Measurements from ENCODE around the gene TBATA. TPM values are rescaled to one million over a fixed set of nuclear protein-coding genes. Genes with fewer than 3 reads are reported as not detected.

TBATA gene
- total and polyA plus RNA-seq, 8 donors: not detected

DNA sequence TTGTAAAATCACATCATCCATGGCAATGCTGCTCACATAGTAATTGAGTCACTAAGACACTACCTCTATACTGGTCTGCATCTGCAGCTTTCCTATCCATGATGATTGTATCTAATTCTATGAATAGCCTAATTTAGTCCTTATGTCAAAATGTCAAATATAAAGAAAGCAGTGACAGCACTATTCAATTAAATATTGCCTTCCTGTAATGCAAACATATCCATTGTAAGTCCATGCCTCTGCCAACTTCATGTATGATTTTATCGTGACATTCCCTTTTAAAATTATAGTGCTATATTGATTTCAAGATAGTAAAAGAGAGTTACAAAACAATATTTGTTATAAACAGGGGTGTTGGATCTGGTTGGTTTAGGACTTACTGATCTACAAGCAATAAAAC, 25.8 kb upstream of the TBATA start:
- Histone ChIP-seq H3K4me1 (no peaks in the 10 kb centered on the region), H3K27me3 (no peaks in the 10 kb centered on the region), H3K36me3 (no peaks in the 10 kb centered on the region), H3K9me3 (no peaks in the 10 kb centered on the region), H3K27ac (no peak overlapping the region), H3K4me3 (no peak overlapping the region)
- intact Hi-C loops (cut with DNase I): loop anchor here in 1 of 3 donors (5.0 kb wide), 1 partner anchor 71 kb away; no protein-coding TSS in a partner anchor
- ATAC-seq (no peak), DNase-seq (no peak), FAIRE-seq (no peak)
- 0 to 27% methylated on average over 1 of the region's 1 CpG for WGBS, 2 donors
- TF ChIP-seq, protein P1, sequence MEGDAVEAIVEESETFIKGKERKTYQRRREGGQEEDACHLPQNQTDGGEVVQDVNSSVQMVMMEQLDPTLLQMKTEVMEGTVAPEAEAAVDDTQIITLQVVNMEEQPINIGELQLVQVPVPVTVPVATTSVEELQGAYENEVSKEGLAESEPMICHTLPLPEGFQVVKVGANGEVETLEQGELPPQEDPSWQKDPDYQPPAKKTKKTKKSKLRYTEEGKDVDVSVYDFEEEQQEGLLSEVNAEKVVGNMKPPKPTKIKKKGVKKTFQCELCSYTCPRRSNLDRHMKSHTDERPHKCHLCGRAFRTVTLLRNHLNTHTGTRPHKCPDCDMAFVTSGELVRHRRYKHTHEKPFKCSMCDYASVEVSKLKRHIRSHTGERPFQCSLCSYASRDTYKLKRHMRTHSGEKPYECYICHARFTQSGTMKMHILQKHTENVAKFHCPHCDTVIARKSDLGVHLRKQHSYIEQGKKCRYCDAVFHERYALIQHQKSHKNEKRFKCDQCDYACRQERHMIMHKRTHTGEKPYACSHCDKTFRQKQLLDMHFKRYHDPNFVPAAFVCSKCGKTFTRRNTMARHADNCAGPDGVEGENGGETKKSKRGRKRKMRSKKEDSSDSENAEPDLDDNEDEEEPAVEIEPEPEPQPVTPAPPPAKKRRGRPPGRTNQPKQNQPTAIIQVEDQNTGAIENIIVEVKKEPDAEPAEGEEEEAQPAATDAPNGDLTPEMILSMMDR (IDR thresholded peaks at IDR 0.05): no peak

DNA sequence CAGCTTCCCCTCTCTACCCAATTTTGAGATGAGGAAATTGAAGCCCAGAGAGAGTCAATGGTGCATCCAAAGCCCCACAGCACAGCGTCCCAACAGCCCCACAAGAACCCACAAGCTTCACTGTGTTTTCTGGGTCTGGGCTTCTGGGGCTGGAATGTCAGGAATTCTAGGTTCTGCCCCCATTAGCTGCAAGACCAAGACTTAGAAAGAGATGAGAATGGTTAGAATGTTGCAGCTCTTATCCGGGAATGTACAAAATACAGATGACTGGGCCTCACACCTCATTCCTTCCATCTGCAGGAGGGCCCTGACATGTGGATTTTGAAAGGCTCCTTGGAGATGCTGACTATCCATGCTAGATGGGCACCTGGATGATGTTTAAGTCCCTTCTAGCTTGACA, 24.5 kb upstream of the TBATA start:
- WGBS, 2 donors: 91 to 92% methylated on average over 2 of the region's 2 CpGs
- DNase-seq (no peak), ATAC-seq (no peak), FAIRE-seq (no peak)
- intact Hi-C loops (cut with DNase I): loop anchor here in 1 of 3 donors (5.0 kb wide), 1 partner anchor 73 kb away; no protein-coding TSS in a partner anchor
- Histone ChIP-seq H3K4me3 (no peak overlapping the region), H3K9me3 (no peaks in the 10 kb centered on the region), H3K27ac (no peak overlapping the region), H3K4me1 (no peaks in the 10 kb centered on the region), H3K27me3 (no peaks in the 10 kb centered on the region), H3K36me3 (no peaks in the 10 kb centered on the region)
- TF ChIP-seq, protein P1 (IDR thresholded peaks at IDR 0.05): no peak

DNA sequence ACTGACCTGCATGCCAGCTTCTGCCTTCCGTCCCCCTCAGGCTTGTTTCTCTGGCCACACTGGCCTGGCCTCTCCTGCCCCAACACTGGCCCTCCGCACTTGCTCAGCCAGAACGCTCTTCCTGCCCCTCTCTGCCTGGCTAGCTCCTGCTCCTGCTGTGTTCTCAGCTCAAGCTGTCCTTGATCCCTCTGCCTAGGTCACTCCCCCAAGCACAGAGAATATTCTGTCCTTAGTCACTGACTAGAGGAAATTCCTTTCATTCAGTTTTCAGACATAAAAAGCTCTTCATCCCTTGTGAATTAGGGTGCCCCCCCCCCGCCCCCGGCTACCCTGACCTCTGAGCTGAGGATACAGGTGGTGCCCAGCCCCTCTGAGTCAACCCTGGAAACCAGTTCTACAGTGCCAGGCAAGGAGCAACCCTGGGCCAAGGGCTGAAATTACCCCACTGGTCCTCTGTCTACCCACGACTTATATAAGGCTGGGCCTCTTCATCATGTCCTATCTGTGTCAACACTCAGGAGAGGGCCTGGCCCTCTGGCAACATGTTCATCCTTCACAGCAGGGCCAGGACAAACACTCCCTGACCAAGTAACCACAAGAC, 23.9 kb upstream of the TBATA start:
- intact Hi-C loops (cut with DNase I): no loop called here
- Histone ChIP-seq H3K36me3 (no peaks in the 10 kb centered on the region), H3K4me3 (no peak overlapping the region), H3K27ac (no peak overlapping the region), H3K27me3 (no peaks in the 10 kb centered on the region), H3K4me1 (no peaks in the 10 kb centered on the region), H3K9me3 (no peaks in the 10 kb centered on the region)
- WGBS, 2 donors: 82 to 87% methylated on average over 6 of the region's 6 CpGs
- ATAC-seq (no peak), DNase-seq (no peak), FAIRE-seq (no peak)
- TF ChIP-seq, protein P1 (IDR thresholded peaks at IDR 0.05): no peak

DNA sequence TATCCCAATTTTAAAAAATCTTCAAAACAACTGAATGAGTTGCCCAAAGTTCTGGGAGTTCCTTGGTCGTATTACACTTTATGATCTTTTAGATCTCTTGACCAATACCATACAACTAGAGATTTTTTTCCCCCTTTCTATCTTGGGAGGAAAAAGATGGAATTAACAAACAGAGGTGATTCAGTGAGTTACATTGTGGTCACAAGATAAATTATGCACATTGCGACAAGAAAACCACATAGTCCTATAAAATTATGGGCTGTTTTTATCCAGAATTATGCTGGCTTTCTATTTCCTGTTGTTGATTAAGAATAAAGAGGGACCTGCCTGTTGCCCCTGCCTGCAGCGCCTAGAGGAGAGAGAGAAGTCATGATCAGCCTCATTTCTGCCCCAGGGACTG, 22.4 kb upstream of the TBATA start:
- H3K36me3 ChIP-seq: no peaks in the 10 kb centered on the region
- intact Hi-C loops (cut with DNase I): no loop called here
- H3K27ac ChIP-seq: no peak overlapping the region
- TF ChIP-seq, protein P1 (IDR thresholded peaks at IDR 0.05): no peak
- no peak for DNase-seq
- H3K4me1 ChIP-seq: no peaks in the 10 kb centered on the region
- H3K4me3 ChIP-seq: no peak overlapping the region
- no peaks in the 10 kb centered on the region for H3K9me3 ChIP-seq
- WGBS, 2 donors: 76 to 83% methylated on average over 3 of the region's 3 CpGs
- no peak for FAIRE-seq
- ATAC-seq: no peak
- no peaks in the 10 kb centered on the region for H3K27me3 ChIP-seq

DNA sequence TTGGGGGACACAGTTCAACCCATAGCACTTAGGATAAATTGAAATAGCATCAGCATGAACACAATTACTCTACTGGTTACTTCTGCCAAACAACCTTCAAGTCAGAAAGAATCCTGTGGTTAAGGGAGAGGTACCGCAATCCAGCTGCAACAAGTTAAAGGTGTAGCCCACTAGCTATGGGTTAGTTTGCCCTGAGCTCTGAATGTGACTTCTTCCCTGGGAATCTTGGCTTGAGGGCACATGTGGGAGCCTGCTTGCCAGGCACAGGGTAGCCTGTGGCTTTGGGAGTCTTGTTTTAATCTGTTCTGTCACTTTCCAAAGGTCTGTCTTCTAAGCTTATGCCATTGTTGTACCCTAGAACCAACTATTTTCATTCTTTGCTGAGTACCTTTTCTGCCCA, 21.7 kb upstream of the TBATA start:
- H3K4me3 ChIP-seq: no peak overlapping the region
- DNase-seq (no peak), ATAC-seq (no peak), FAIRE-seq (no peak)
- WGBS, 2 donors: 97 to 100% methylated on average over 1 of the region's 1 CpG
- no peaks in the 10 kb centered on the region for H3K4me1 ChIP-seq
- no peaks in the 10 kb centered on the region for H3K9me3 ChIP-seq
- TF ChIP-seq, protein P1 (IDR thresholded peaks at IDR 0.05): no peak
- no peaks in the 10 kb centered on the region for H3K27me3 ChIP-seq
- intact Hi-C loops (cut with DNase I): no loop called here
- no peaks in the 10 kb centered on the region for H3K36me3 ChIP-seq
- H3K27ac ChIP-seq: no peak overlapping the region
